NK-92 treated with Interleukin-12 subunit alpha and Interleukin-12 subunit beta, amount 100 ng/mL, for 24 hours (cell line): ENCODE data around the gene TTLL8.
"Not testable (repeated sequence)": the region's sequence is repeated elsewhere in the genome, so short reads cannot be mapped to it uniquely, and the experiment has no call there.

ENCODE experiments used
- DNase-seq: peaks from one replicate; lab custom pipeline; 2025; lab: John Stamatoyannopoulos, UW

The TTLL8 gene

GRCh38 chr22:49983148-49984042 is 74.7 kb downstream of the TTLL8 start:
- no peak for DNase-seq

GRCh38 chr22:49981799-49982198 is 76.3 kb downstream of the TTLL8 start:
- not testable (repeated sequence) for DNase-seq

GRCh38 chr22:49979587-49980264 is 78.4 kb downstream of the TTLL8 start:
- no peak for DNase-seq

GRCh38 chr22:49977578-49977977 is 80.5 kb downstream of the TTLL8 start:
- no peak for DNase-seq

GRCh38 chr22:49976439-49977175 is 81.5 kb downstream of the TTLL8 start:
- DNase-seq, result no peak

- DNase-seq, result no peak
These were observed 82.3 kb downstream of the TTLL8 start for GRCh38 chr22:49975543-49976389.

- DNase-seq, result no peak
These were observed 84.8 kb downstream of the TTLL8 start for GRCh38 chr22:49973018-49973961.

GRCh38 chr22:49972163-49973017 is 85.7 kb downstream of the TTLL8 start:
- DNase-seq, result no peak

- no peak for DNase-seq
These were observed 86.6 kb downstream of the TTLL8 start for GRCh38 chr22:49971232-49972162.

- DNase-seq, result peak; percentile 92
These were observed 87.4 kb downstream of the TTLL8 start for GRCh38 chr22:49970528-49971231.

- DNase-seq, result no peak
These were observed 88.2 kb downstream of the TTLL8 start for GRCh38 chr22:49969751-49970527.

GRCh38 chr22:49968831-49969661 is 89.1 kb downstream of the TTLL8 start:
- DNase-seq, result no peak
